Kasumi-1 (cell line): ENCODE measurements around the gene PDZRN4.
"Not testable (repeated sequence)": the region's sequence is repeated elsewhere in the genome, so short reads cannot be mapped to it uniquely, and the experiment has no call there.

Experiments
- DNase-seq, 2 experiments: peaks; one replicate each; lab custom pipeline; 2025; lab: John Stamatoyannopoulos, UW

PDZRN4 gene

DNA sequence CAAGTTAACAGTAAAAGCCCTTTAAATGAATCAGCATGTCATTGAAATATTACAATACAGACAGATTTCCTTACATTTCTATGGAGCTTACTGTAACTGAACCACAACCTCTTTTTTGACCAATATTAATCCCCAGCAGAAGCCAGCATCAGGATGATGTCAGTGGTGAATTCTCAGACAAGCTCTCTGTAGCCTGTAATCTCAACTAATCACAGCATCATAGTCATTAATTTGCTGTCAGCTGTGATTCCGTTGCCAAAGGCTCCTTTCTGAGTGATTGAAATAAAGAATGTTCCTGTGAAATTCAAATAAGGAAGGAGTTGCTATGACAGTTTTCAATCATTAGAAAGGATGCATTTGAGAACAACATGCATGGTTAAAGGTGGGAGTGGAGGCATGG is 323.1 kb downstream of the PDZRN4 start:
- peak; percentile 5 to 26 for DNase-seq

DNA sequence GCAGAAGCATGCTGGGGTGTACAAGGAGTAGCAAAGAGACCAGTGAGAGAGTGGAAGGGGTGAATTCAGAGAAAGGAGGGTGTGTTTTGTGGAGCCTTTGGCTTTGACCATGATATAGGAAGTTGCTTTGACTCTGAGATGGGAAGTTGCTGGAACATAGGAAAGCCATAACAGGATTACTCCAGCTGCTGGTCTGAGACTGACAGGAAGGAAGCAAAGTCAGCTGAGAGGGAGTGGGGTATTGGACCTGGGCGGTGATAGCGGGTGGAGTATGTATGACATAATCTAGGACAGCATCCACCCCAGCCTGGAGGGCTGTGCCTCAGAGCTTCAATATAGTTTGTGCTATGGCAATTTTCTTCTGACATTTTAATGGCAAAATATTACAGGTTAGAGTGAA is 324.4 kb downstream of the PDZRN4 start:
- no peak for DNase-seq

DNA sequence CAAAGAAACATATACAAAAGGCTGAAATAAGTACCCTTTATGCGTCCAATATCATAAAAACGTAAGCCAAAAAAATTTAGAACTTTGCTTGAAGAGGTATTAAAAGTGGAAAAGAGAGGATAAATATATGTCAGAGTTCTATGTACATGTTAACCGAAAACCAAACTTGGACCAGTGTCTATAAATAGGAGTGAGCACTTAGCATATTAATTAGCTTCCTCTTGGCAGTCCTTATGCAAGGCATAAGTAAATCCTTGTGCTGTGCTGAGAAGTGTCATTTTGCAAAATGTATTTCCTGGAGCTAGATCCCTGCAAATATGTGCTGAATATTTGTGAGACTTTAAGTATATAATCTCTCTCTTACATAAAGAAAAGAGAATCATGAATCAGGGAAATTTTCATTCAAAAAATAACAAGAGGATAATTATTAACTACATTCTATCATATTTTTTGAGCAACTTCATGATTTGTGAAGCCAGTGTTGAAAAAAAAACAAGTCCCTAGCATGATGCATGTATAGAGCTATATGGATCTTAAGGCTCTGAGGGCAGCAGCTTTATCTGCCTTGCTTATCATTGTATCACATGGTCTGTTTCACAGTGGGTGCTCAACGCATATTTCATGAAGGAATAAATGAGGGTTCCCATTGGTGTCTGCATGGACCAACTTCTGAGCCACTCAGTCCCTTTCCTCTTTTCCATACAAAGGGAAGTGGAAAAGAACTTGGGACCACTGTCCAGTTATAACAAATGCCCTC is 326.1 kb downstream of the PDZRN4 start:
- DNase-seq, result no peak

DNA sequence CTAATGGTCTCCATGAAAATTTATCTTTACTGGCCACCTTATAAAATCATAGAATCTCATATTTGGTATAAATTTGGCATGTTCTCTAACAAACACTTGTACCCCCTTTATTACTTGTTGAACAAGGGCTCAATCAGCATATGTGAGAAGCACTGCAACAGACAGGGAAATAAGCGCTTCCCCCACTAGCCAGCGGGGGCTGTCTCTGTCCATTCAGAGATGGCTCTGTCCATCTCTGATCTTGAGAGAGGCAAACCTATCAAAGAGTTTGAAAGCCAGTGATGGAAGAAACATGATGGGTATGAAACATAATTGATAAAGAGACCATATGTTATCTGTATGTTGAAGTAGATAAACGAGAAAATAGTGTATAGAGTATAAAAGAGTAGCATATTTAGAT is 326.8 kb downstream of the PDZRN4 start:
- DNase-seq, result no peak

GRCh38 chr12:41515953-41516352 is 327.8 kb downstream of the PDZRN4 start:
- no peak for DNase-seq

DNA sequence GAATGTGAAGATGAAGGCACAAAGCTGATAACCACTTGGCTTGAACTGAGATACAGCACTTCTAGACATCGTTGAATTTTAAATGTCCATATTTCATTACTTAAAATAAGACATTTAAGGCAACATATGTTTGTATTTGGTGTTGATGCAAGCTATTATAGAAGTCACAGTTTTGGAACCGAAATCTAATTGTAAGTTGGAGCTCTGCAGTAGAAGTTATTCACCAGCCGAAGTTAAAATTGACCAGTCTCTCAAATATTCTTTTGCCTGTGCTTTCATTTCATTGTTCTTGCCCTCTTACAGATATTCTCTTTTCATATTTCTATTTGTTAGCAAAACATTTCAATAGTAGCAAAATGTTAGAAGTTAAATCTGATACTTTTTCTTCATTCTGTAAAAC is 332.7 kb downstream of the PDZRN4 start:
- DNase-seq, result no peak

GRCh38 chr12:41521872-41522379 is 333.8 kb downstream of the PDZRN4 start:
- no peak for DNase-seq

DNA sequence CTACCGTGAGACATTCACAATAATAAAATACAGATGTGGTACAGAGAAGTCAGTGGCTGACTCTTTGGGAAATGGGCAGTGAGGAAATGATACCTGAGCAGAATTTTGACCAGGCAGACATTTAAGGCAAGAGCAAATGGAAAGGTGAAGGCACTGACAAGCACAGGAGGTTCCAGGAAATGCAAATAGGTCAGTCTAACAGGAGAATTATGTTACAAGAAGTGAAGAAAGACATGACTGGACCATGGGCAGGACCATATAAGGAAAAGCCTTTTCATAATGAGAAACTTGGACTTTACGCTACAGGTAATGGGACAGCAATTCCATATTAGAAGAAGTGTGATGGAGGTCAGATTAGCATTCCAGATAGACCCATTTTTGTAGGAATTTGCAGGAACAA is 338.9 kb downstream of the PDZRN4 start:
- DNase-seq, result no peak

DNA sequence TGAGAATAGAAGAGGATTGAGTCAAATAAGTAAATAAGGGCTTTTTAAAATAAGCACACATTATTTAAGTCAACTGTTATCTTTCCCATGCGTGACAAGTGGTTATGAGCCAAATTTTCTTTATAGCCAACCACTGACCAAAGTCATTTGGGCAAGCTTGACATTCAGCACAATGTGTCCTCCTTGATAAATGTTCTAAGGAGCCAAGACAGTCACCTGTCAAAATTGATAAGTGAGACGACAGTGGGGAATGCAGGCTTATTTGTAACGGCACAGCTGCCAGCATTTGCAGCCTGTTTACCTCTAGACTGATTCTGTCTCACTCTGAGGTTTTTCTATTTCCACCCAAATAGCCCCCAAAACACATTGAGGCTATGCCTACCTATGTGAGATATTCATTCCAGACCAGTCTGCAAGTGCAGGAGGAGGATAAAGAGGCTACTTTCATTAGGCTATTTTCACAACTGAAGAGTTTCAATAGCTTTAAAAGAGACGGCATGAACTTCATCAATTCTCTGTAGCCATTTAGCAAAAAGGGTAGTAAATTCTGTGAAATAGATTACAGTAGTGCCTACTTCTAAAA is 339.5 kb downstream of the PDZRN4 start:
- DNase-seq, result no peak

DNA sequence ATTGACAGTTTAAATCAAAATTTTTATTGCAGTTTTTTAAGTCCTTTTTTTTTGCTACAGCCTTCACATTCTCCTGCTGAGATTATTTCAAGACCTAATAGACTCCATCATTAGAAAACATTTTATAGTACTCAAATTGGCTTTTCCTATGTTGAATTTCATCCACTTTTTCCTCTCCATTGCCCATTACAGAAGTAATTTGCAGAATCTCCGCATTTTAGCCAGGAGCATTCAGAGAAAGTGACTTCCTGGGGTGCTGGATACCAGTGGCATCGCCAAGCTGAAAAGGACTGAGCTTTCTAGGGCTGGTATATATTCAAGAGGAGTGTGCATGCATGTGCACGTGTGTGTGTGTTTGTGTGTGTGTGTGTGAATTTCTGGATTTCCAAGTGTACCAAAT is 340.8 kb downstream of the PDZRN4 start:
- DNase-seq, result no peak

- no peak for DNase-seq
Observed at GRCh38 chr12:41530441-41530840, 342.3 kb downstream of the PDZRN4 start.

GRCh38 chr12:41531147-41531829 is 343.2 kb downstream of the PDZRN4 start:
- DNase-seq, result no peak

DNA sequence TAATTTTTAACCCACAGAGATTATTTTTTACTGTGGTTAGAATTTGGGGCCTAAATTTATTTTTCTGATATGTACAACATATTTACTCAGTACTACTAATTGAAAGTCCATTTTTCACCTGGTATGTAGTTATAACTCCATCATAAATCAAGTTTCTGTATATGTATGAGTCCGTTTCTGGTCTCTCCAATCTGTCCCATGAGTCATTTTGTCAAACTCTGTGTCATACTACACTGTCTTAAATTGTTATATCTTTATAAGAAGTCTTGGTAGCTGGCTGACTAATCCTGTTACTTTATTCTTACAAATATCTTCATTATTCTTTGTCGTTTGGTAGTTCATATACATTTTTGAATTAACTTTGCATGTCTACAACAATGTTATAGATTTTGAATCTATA is 344.0 kb downstream of the PDZRN4 start:
- no peak for DNase-seq

DNA sequence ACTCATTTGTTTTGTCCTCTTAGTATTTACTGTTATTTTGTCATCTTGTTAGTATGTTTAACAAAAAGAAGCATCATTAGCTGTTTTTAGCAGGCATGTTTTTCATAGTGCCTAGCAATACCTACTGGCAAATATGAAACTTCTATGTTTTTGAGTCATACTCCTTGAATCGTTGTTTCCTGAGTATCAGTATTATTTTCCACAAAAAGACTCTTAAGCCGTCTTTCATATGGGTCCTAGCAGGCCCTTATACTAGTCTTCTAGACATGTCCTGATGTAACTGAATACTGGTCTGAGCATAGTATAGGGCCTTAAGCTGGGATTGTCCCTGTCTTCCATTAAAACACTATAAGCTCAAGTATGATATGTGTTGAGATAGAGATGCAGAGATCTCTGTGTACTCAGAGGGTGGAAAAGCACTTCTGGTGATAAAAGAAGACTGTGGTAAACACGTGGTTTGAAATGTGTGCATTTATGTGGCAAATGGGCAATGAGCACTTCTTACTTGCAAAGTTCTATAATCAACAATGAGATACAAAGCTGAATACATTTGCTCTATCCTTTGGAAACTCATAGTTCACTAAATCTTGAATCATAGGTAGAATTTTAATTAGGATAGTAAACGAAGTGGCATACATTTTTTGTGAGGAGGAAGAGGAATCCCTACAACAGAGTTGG is 348.8 kb downstream of the PDZRN4 start:
- no peak for DNase-seq

DNA sequence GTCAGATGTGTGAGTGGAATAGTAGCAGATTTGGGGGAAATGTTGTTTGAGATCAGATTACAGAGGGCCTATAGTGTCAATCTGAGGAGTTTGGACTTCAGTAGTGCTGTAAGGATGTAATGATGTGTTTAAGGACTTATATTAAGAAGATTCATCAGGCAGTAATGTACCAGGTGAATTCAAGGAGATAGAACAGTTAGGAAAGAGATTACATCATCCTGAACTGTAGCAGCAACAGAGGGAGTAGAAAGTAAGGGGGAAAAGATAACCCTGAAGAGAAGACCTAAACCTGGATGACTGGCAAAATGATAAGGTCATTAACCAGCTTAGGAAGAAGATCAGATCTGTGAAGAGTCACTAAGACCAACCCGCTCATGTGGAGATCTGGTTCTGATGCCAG is 349.4 kb downstream of the PDZRN4 start:
- DNase-seq, result no peak

GRCh38 chr12:41545761-41546160 is 357.6 kb downstream of the PDZRN4 start:
- DNase-seq, result no peak

GRCh38 chr12:41547071-41547470 is 359.0 kb downstream of the PDZRN4 start:
- not testable (repeated sequence) for DNase-seq

GRCh38 chr12:41548926-41549325 is 360.8 kb downstream of the PDZRN4 start:
- DNase-seq, result no peak

DNA sequence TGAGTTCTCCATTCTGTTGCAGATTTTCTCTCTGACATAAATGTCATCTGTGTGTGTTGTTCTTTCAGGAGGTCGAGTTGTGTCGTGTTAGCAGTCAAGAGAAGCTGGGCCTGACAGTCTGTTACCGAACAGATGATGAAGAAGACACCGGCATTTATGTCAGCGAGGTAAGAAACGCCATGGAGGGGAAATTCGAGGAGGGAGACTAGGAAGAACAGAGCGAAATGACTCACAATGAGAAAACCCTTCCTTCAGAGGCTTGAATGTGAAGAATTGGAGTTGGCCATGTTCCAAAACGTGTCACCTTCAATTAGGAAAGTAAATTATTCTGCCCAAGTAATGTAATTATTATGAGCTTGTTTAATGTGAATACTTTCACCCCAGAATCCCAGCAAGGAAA is 364.5 kb downstream of the PDZRN4 start:
- no peak for DNase-seq

GRCh38 chr12:41556176-41556575 is 368.1 kb downstream of the PDZRN4 start:
- DNase-seq, result no peak

DNA sequence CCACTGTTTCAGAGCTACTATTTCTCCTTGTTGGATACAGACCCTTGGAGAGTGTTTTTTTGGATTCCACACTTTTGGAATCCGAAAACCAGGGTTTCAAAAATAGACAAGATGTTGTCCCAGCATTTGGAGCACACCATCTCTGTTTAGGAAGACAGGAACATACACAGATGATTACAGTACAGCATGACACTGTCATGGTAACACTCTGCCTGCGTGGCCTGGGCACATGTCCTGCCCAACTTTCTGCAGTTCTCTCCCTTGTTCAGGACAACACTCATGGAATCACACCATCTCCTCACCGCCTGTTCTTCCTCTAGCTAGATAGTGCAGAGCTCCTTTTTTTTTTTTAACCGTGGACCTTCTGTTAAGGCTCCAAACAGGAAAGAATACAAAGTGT is 369.2 kb downstream of the PDZRN4 start:
- DNase-seq, result no peak

GRCh38 chr12:41558671-41559070 is 370.6 kb downstream of the PDZRN4 start:
- DNase-seq, result no peak

DNA sequence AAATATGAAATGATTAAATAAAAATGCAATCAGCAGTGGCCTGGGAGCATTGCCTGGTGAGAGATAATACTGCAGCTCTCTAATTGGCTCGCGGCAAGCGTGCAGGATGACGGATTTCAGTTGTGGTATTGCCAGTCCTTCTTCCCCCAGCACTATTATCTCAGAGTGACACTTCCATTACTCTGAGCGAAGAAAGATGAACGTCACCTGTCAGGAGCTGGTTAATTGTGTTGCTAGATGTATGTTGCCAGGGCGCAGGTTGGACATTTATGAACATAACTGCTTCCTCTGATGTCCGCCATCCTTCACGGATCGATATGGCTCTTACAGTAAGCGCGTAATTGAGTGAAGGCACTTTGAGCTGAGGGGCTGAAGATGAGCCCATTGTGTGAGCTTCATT is 374.9 kb downstream of the PDZRN4 start:
- no peak for DNase-seq
